ENCODE data around the gene TENT5C.

TENT5C gene

DNA sequence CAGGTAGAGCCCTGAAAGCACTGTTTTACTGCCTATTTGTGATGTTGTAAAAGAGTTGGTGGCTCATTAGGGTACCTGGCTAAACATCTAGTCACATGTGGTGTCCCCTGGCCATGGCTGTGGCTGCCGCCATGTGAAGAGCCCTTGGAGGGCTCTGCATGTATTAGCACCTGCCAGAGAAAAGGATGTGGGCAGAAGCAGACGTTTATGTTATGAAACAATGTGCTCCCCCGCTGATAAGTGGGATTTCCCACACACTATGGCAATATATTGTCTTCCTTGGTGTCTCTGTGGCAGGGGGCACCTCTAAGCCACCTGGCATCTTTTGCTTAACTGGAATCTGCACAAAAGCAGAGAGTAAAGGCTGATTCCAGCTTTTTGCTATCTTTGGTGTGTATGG is 9.6 kb downstream of the TENT5C start:
- no peak for DNase-seq

DNA sequence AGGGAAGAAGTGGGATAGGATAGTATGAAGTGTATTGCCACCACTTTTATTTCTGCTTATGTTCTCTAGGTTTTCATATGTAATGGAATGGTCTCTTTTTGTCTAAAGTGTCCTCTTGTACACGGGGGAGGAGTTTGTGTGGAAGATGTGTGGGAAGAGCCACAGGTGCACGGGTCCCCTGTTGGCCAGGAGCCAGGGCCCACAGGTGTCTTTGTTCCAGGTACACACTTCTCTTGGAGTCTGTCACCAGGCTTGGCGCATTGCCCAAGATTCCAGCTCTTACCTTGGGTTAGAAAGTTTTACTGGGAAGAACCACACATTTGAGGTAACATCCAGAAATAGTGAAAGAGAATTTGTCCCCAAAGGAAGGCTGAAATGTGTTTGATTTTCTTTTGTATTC is 10.5 kb downstream of the TENT5C start:
- DNase-seq: no peak

DNA sequence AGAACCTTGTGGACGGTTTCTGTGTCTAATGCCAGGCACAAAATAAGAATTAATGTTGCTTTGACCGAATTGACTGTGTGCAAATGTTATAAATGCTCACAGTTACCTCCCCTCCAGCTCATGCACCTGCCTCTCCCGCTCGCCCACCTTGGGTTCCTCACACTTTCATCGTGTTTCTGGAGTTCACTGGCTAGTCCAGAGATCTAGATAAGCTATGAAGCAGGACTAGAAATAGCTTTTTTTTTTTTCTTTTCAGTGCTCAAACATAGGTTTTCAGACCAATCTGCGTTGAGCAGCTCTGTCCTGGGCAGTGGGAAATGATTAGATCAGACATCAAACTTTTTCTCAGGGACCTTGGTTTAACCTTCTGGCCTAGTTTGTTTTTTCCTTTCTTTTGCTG is 11.1 kb downstream of the TENT5C start:
- no peak for DNase-seq

GRCh38 chr1:117618450-117619122 is 12.7 kb downstream of the TENT5C start:
- DNase-seq: no peak

GRCh38 chr1:117620440-117620839 is 14.6 kb downstream of the TENT5C start:
- no peak for DNase-seq

DNA sequence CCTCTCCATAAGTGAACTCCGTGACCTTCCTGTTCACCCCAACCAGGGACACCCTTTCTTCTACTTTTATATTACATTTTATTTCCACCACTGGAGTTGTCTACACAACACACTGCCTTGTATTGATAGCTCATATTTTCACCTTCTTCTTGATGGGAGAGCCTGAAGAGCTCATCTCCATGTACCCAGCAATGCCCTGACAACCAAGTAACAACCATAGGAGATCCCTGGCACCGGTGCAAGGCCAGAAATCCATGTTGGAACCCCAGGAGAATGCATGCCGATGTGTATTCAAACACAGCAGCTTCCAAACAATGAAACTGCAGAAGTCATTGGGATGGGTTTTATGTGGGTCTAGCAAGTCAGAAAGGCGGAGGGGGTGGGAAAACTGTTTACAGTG is 15.5 kb downstream of the TENT5C start:
- DNase-seq: no peak

DNA sequence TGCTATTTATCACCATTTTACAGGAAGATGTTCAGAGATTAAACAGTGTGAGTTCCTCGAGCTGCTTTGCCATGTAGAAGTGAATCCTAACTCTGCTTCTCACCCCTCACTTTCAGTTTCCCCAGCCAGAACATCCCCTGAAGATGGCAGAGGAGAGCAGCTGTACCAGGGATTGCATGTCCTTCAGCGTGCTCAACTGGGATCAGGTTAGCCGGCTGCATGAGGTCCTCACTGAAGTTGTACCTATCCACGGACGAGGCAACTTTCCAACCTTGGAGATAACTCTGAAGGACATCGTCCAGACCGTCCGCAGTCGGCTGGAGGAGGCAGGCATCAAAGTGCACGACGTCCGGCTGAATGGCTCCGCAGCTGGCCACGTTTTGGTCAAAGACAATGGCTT is 16.9 kb downstream of the TENT5C start:
- no peak for DNase-seq

- no peak for DNase-seq
These were observed 17.3 kb downstream of the TENT5C start for GRCh38 chr1:117623141-117623540.

GRCh38 chr1:117623698-117624097 is 17.9 kb downstream of the TENT5C start:
- DNase-seq: no peak

DNA sequence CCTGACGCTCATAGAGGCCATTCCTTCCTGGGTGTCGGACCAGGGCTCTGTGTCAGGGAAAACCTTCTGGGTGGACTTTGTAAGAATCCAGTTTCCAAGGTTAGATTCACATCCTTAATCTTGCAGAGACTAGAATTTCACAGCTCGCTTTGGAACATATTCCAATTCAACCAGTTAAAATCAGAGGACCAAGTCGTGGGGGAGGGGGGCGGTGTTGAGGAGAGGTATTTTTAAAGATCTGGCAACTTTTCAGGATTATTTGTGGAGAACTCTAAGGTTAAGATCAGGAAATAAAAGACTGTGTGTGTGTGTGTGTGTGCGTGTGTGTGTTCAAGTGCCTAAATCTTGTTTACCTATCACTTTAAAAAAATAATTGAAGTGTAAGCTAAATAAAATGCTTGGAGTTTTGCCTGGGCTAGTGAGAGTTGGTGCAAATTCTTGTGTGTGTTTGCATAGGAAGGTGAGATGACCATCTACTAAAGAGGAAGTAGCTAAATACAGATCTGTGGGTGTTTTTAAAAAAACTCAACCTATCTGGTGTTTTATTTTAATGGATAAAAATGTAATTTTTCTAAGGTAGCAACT is 21.8 kb downstream of the TENT5C start:
- no peak for DNase-seq

GRCh38 chr1:117628343-117628742 is 22.5 kb downstream of the TENT5C start:
- no peak for DNase-seq

DNA sequence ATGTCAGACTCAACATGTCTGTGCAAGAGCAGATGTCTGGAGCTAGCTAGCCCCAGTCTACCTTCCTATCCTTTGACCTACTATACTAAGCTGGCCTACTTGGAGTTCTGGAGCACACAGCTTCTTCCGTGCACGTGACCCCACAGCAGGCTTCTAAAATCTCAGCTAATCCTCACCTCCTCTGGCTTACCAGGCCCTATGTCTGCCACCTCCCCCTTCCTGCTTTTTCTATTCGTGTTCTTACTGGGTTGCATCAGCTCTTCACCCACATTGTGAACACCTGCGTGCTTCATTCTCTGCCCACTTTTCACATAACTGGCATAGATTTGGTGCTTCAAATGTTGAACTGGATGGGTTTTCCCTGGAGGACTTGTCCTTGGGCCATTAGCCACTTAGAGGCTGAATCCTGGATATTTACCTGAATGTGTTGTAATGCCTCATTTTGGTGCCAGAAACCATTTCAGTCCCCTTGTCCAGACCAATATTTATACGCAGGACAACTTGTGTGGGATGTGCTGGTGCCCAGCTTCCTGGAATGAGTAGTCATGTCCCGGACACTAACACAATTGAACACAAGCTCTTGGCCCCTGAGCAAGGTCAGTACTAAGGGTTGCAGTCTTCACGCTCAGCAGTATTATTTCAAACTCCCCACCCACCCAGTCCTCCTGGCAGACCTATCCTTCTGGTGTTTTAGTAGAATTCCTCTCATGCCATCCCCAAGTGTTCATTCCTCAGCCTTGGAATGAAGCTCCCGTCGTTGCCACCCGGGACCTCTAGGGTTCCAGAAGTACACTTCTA is 24.0 kb downstream of the TENT5C start:
- no peak for DNase-seq

DNA sequence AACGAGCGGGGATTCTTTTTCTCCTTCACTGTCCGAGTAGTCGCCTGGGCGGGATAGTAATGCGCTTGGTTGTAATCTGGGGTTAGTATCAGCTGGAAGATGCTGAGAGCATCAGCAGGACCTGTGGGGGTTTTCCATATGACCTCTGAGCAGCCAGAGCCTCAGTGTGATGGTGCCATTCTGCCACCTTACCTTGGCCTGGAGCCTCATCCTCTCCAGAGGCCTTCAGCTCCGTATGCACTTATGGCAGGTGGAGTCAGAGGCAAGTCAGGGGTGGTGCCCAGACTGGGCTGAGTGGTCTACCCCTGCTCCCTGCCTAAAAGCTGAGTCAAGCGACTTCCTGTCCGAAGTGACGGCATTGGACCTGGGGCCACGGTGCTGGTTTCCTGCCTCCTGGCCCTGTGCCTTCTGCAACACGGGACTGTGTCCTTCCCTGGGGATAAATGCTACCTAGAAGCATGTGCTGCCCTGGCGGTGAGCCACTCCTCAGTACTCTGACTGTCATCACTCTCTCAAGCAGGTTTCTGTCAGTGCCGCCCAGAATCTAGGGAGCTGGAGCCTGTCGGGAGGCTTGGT is 24.7 kb downstream of the TENT5C start:
- no peak for DNase-seq

- DNase-seq: no peak
These were observed 25.7 kb downstream of the TENT5C start for GRCh38 chr1:117631359-117632160.

- no peak for DNase-seq
These were observed 26.6 kb downstream of the TENT5C start for GRCh38 chr1:117632269-117633067.

DNA sequence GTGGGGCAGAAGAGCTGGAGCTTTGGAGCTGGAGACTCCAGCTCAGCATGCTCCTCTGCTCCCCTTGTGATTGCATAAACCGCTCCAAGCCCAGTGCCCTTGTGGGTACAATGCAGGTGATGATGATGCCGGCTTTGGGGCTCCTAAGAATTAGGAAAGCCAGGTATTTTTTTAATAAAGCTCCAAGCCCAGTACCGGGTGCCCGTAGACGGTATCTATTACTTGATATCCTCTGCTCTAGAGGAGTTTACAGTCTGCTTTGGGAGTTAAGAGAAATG is 27.2 kb downstream of the TENT5C start:
- no peak for DNase-seq

DNA sequence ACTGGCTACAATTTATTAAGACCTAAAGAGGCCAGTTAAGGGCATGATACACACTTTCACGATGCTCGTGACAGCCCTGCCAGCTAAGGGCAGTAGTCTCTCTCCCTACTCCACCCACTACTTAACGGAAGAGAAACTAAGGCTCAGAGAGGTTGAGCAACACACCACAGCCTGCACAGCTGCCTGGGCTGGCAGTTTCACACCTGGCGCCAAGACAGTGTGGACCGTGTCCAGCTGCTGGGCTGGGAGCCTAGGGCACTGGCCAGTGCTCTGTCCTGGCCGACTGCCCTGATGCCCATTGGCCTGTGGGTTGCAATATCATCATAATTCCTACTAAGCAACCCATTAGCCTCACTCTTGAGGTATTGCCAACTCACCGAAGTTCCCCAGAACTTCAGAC is 27.6 kb downstream of the TENT5C start:
- no peak for DNase-seq

GRCh38 chr1:117633936-117634335 is 28.1 kb downstream of the TENT5C start:
- DNase-seq: no peak

GRCh38 chr1:117634631-117635030 is 28.8 kb downstream of the TENT5C start:
- no peak for DNase-seq

GRCh38 chr1:117635805-117636204 is 30.0 kb downstream of the TENT5C start:
- DNase-seq: no peak

DNA sequence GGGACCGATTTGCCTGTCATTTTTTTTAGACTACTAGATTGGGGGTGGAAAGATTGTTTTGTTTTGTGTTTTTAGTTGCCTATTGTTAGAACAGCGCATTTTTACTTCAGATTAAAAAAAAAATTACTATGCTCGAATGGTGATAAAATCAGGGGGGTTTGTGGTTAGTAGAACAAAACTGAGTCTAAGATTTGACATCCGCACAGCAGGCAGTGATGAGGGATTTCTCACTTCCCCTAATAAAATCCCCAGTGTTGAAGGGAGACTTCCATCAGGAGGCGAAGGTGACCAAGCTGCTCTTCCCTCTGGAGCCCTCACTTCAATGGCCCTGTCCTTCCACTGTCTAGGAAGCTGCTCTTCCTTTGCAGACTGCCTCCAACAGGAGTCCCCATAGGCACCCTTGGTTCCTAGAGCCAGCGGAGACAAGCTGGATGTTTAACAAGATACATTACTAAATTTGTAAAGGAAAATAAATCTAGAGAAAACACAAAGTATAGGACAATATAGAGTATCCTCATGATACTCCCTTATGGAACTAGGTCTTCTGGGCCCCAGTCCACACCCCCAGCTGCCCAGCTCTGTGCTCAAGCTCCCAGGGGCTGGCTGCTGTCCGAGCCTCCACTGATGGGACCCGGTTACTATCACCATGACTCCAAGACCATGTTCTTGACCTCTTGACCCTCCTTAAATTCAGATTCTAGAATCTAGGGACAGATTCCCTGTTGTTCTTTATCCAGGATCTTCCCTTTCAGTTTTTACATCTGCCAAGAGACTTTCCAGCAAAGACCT is 31.0 kb downstream of the TENT5C start:
- DNase-seq: no peak

DNA sequence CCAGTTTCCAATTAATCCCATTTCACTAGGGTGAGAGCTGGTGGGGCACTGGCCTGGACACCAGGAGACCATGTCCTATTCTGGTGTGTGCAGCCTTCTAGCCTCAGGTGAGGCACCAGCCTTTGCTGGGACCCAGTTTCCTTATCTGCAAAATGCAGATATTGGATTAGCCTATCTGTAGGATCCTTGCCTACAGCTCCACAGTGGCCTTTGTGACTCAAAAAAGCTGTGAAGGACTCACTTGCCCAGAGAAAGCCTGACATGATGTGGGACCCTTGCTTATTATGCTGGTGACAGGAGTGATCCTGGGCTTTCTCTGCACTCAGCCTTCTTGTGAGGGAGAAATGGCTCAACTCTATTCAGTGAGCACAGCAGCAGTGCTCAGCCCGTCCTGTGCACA is 32.3 kb downstream of the TENT5C start:
- DNase-seq: no peak

All from right hindlimb (tissue), 1 donor.